Heart left ventricle (tissue), 16 donors: ENCODE measurements around the gene DNAAF8. TPM values are rescaled to one million over a fixed set of nuclear protein-coding genes. Genes with fewer than 3 reads are reported as not detected.

Source experiments
- ATAC-seq, 4 donors: fragments of 200-7000 bp; cut with Tn5 transposase; one replicate each; pipeline ENCODE4 v1.9.1; 2020 to 2022; ENCODE audit warnings: moderate library complexity in 4 of 4, mild to moderate bottlenecking in 3 of 4, moderate number of reproducible peaks in 1 of 4
- DNase-seq, 5 donors: peaks; one replicate each; pipeline ENCODE4 v3.0.0-alpha.2; 2020
- H3K27ac ChIP-seq, 12 donors: fragments of 200-600 bp; sonication (generic) in 4 of 12; one replicate each; pipeline versions ENCODE4 v1.5.0 to v1.8.0; 2016 to 2022; ENCODE audit warnings: mild to moderate bottlenecking in 2 of 12
- H3K27me3 ChIP-seq, 9 donors: fragments of 200-600 bp; sonication (generic) in 2 of 9; one replicate each; pipeline versions ENCODE4 v1.5.1 to v1.8.0; 2016 to 2022; ENCODE audit warnings: mild to moderate bottlenecking in 3 of 9
- H3K36me3 ChIP-seq, 9 donors: fragments of 200-600 bp; sonication (generic) in 2 of 9; one replicate each; pipeline versions ENCODE4 v1.5.0 to v1.8.0; 2018 to 2022; ENCODE audit warnings: mild to moderate bottlenecking in 2 of 9
- H3K4me1 ChIP-seq, 12 donors: fragments of 200-600 bp; sonication (generic) in 4 of 12; one replicate each; pipeline versions ENCODE4 v1.5.0 to v1.8.0; 2016 to 2022; ENCODE audit warnings: mild to moderate bottlenecking in 3 of 12
- H3K4me3 ChIP-seq, 12 donors: fragments of 200-600 bp; sonication (generic) in 4 of 12; one replicate each; pipeline versions ENCODE4 v1.5.0 to v1.8.0; 2017 to 2022; ENCODE audit warnings: mild to moderate bottlenecking in 9 of 12, moderate library complexity in 4 of 12
- H3K9me3 ChIP-seq, 12 donors: fragments of 200-600 bp; sonication (generic) in 4 of 12; one replicate each; pipeline versions ENCODE4 v1.5.0 to v1.8.0; 2016 to 2022; ENCODE audit warnings: mild to moderate bottlenecking in 1 of 12
- POLR2A ChIP-seq, 2 donors: fragments of 450-650 bp; IDR thresholded peaks; one replicate each; pipeline ENCODE4 v1.6.1; 2017; ENCODE audit warnings: antibody characterized with exemption in 2 of 2, mild to moderate bottlenecking in 2 of 2, moderate library complexity in 2 of 2
- WGBS, 4 donors: extraction: QIAGEN DNeasy Blood & Tissue Kit in 2 of 4; methylation state at CpG; one replicate each; pipeline versions ENCODE4 v1.1.5 to v1.1.7; 2013 to 2018; 5-methylcytosine and 5-hydroxymethylcytosine counted together
- intact Hi-C, 10 donors: fragments of 100-400 bp; cut with DNase I; formaldehyde crosslinking; loops; one replicate each; pipeline versions ENCODE4 v1.11.1 to v1.14.2; 2022
- polyA plus RNA-seq, 2 donors: library from polyadenylated mRNA; stranded (reverse); fragments of 200-250 nt; gene quantifications; one replicate each; pipeline ENCODE4 v1.2.3, GENCODE V29; 2013
- total RNA-seq, 9 donors: library from RNA; depleted of rRNA in 2 of 9; stranded (reverse); fragments of >200 nt in 2 of 9; fragmentation: NEBNext Ultra II Directional in 3 of 9; extraction: Animal tissue kit (Norgen Biotek cat#: 25700) in 3 of 9; gene quantifications; one replicate each; pipeline versions ENCODE4 v1.1.0 to v1.2.4, GENCODE V29; 2016 to 2023
- TF ChIP-seq, protein P1 (sequence below), 12 donors: fragments of 200-600 bp; sonication (generic) in 4 of 12; IDR thresholded peaks; one replicate each; pipeline versions ENCODE4 v1.5.0 to v1.8.0; 2018 to 2022; ENCODE audit warnings: antibody characterized with exemption in 12 of 12, mild to moderate bottlenecking in 5 of 12
- donor health status: ischemic (EF 13 %, LVEDD 7.1; RV severe dilation, severe dysfunction).
- donor health status: healthy with polysubstance abuse.
- donor health status: DM: no; HTN: yes; CAD: no.
- donor health status: DM: no; HTN: no; CAD: no.
- donor health status: ischemic (EF 25% LVEDD 6.9; RV normal size, moderate dysfunction).
- donor health status: ischemic (EF 25% LVEDD 5.7; RV mildly dilated, moderate dysfunction).
- donor health status: healthy.
- donor health status: DM: yes; HTN: yes; CAD: no.
- donor health status: ischemic (EF 35%, LVEDD 5.7; RV mildly dilated, moderate dysfunction).
- donor health status: nonischemic (EF 11% LVEDD 7.7; RV severe dilation, severe dysfunction).
- donor health status: DM: yes; HTN: yes; CAD: no.
- donor health status: PGD.
- donor health status: ischemic (EF 29% LVEDD 5.4; RV normal size, mild dysfunction).
- donor health status: nonischemic (EF 23%, LVEDD 6.1; RV moderate dilation, normal function).

The DNAAF8 gene
- total and polyA plus RNA-seq, 11 donors: 0.34 to 3.4 (median 0.91) TPM

DNA sequence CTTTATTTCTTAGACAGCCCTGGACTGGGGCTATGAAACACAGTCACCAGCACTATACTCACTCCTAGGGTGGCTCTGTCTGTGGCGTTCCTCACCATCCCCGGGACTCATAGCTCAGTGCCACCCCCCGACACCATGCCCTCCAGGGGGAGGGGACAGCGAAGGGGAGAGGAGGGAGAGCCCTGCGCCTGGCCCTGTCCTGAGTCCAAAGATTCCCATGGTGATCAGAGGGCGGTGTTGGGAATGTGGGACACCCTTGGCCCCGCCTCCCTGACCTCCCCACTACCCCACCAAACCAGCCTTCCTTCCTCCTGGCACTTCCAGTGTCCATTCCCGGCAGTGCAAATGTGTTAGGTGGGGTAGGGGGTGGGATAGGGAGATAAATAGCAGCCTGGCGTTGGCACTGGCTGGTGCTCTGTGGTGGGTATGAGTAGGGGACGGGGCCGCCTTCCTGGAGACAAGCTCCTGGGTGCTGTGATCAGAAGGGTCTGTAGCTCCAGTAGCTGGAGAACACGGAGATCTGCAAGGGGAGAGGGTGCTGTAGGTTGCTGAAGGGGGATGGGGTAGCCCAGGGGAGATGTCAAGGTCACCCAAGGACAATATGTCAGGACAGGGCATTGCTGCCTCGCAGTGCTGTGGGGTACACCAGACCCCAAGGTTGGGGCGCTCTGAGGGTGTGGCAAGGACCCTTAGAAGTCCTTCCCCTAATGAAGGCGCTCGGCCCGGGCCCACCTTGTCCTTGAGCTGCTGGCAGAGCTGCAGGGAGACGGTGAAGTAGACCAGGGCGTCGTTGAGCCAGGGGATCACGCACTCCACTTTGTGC is 62.9 kb downstream of the DNAAF8 start:
- H3K27me3 ChIP-seq: no peaks in the 10 kb centered on the region
- H3K27ac ChIP-seq: peak overlapping the region in 1 of 12 donors; percentile 3
- no peak for ATAC-seq
- H3K4me1 ChIP-seq: peaks cover 0 to 24% (median 15%) of the 10 kb centered on the region in 12 donors
- H3K4me3 ChIP-seq: no peak overlapping the region
- intact Hi-C loops: no loop called here
- DNase-seq: peak in 1 of 5 donors; percentile 13
- TF ChIP-seq POLR2A (IDR thresholded peaks at IDR 0.05): no peak
- TF ChIP-seq, protein P1, sequence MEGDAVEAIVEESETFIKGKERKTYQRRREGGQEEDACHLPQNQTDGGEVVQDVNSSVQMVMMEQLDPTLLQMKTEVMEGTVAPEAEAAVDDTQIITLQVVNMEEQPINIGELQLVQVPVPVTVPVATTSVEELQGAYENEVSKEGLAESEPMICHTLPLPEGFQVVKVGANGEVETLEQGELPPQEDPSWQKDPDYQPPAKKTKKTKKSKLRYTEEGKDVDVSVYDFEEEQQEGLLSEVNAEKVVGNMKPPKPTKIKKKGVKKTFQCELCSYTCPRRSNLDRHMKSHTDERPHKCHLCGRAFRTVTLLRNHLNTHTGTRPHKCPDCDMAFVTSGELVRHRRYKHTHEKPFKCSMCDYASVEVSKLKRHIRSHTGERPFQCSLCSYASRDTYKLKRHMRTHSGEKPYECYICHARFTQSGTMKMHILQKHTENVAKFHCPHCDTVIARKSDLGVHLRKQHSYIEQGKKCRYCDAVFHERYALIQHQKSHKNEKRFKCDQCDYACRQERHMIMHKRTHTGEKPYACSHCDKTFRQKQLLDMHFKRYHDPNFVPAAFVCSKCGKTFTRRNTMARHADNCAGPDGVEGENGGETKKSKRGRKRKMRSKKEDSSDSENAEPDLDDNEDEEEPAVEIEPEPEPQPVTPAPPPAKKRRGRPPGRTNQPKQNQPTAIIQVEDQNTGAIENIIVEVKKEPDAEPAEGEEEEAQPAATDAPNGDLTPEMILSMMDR (IDR thresholded peaks at IDR 0.05): no peak
- 86 to 89% (median 87%) methylated on average over 17 to 21 of the region's 21 CpGs for WGBS, 4 donors
- H3K36me3 ChIP-seq: peaks cover 0 to 33% (median 21%) of the 10 kb centered on the region in 9 donors
- no peaks in the 10 kb centered on the region for H3K9me3 ChIP-seq

DNA sequence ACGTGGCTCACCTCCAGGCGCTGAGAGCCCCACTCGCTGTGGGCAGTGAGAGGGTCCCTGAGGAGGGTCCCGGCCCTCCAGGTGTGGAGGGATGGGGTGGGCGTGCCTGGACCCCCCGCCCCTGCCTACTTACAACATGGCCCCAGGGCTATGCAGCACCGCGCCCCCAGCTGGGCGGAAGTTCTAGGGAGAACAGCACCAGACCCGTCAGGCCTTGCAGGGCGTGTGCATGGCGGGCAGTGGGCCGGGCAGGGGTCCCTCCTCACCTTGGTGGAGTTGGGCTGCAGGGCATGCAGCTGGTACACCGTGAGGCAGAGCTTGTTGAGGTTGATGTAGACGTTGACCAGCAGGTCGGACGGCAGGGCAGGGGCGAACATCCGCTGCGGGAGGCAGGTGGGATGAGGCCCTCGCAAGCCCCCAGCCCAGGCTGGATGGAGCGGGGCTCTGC is 63.5 kb downstream of the DNAAF8 start:
- DNase-seq: peak in 1 of 5 donors; percentile 18
- peaks cover 0 to 33% (median 21%) of the 10 kb centered on the region in 9 donors for H3K36me3 ChIP-seq

DNA sequence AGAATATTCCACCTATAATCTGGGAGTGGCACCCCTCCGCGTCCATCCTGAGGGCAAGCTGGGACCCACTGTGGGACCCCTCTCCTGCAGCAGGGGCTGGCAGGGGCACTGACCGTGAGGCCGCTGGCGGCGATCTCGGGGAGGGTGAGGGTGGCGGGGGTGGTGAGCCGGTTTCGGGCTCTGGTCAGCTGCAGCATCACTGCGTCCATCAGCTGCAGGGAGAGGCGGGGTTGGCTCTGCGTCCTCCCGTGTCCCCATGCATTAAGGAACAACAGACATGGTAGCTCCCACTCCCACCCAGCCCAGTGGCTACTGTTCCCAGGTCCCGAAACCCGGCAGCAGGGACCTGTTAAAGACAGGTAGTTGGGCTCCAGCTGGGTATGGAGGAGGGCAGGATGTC is 64.1 kb downstream of the DNAAF8 start:
- no peak overlapping the region for H3K4me3 ChIP-seq
- intact Hi-C loops: no loop called here
- H3K27ac ChIP-seq: no peak overlapping the region
- no peaks in the 10 kb centered on the region for H3K27me3 ChIP-seq
- TF ChIP-seq POLR2A (IDR thresholded peaks at IDR 0.05): no peak
- TF ChIP-seq, protein P1 (IDR thresholded peaks at IDR 0.05): no peak
- ATAC-seq (no peak), DNase-seq (no peak)
- WGBS, 4 donors: 93 to 98% (median 95%) methylated on average over 8 to 16 of the region's 16 CpGs
- H3K4me1 ChIP-seq: peaks cover 0 to 30% (median 20%) of the 10 kb centered on the region in 12 donors
- peaks cover 0 to 33% (median 21%) of the 10 kb centered on the region in 9 donors for H3K36me3 ChIP-seq
- no peaks in the 10 kb centered on the region for H3K9me3 ChIP-seq

More for the DNA sequence above, 63.5 kb downstream of the DNAAF8 start:
- no peaks in the 10 kb centered on the region for H3K9me3 ChIP-seq
- H3K4me3 ChIP-seq: no peak overlapping the region
- no peak for ATAC-seq
- H3K4me1 ChIP-seq: peaks cover 0 to 24% (median 15%) of the 10 kb centered on the region in 12 donors
- no peak for TF ChIP-seq POLR2A (IDR thresholded peaks at IDR 0.05)
- TF ChIP-seq, protein P1 (IDR thresholded peaks at IDR 0.05): no peak
- no peaks in the 10 kb centered on the region for H3K27me3 ChIP-seq
- no peak overlapping the region for H3K27ac ChIP-seq
- intact Hi-C loops: no loop called here
- 92 to 94% (median 93%) methylated on average over 3 to 22 of the region's 22 CpGs for WGBS, 4 donors

Other genes starting within 250 kb of the DNAAF8 start
- gene CDIP1, start 195.8 kb upstream of the DNAAF8 start, total RNA-seq: 10 to 100 TPM; 44.6 to 51.1 (median 46.4) TPM
- 10 to 100 TPM; 33.3 to 44.6 TPM for gene CDIP1, start 195.8 kb upstream of the DNAAF8 start, polyA plus RNA-seq
- gene C16orf96, start 178.2 kb upstream of the DNAAF8 start, total RNA-seq: under 1 TPM in 7 of 9 donors, not detected in 2; 0.05 to 0.19 (median 0.15) TPM
- under 1 TPM; 0.01 to 0.04 TPM for gene C16orf96, start 178.2 kb upstream of the DNAAF8 start, polyA plus RNA-seq
- 10 to 100 TPM in 8 of 9 donors, 1 to 10 TPM in 1; 9.1 to 38.9 (median 18.7) TPM for gene UBALD1, start 119.6 kb upstream of the DNAAF8 start, total RNA-seq
- 10 to 100 TPM; 23.7 to 33.9 TPM for gene UBALD1, start 119.6 kb upstream of the DNAAF8 start, polyA plus RNA-seq
- gene MGRN1, start 109.7 kb upstream of the DNAAF8 start, total RNA-seq: 10 to 100 TPM; 28.5 to 75.0 (median 42.0) TPM
- 10 to 100 TPM; 17.9 to 36.9 TPM for gene MGRN1, start 109.7 kb upstream of the DNAAF8 start, polyA plus RNA-seq
- gene NUDT16L1, start 41.0 kb upstream of the DNAAF8 start, total RNA-seq: 10 to 100 TPM; 33.1 to 65.2 (median 46.4) TPM
- gene NUDT16L1, start 41.0 kb upstream of the DNAAF8 start, polyA plus RNA-seq: 10 to 100 TPM; 47.5 to 51.0 TPM
- 10 to 100 TPM in 2 of 9 donors, 1 to 10 TPM in 7; 5.1 to 12.5 (median 8.6) TPM for gene ANKS3, start 266 bp upstream of the DNAAF8 start, total RNA-seq
- 10 to 100 TPM in 1 of 2 donors, 1 to 10 TPM in 1; 9.8 to 12.7 TPM for gene ANKS3, start 266 bp upstream of the DNAAF8 start, polyA plus RNA-seq
- gene ZNF500, start 32.6 kb downstream of the DNAAF8 start, total RNA-seq: 10 to 100 TPM in 1 of 9 donors, 1 to 10 TPM in 8; 4.8 to 11.6 (median 6.5) TPM
- gene ZNF500, start 32.6 kb downstream of the DNAAF8 start, polyA plus RNA-seq: 1 to 10 TPM; 5.7 to 7.1 TPM
- gene SEPTIN12, start 53.8 kb downstream of the DNAAF8 start, total RNA-seq: under 1 TPM in 1 of 9 donors, not detected in 8; 0.32 TPM
- not detected for gene SEPTIN12, start 53.8 kb downstream of the DNAAF8 start, polyA plus RNA-seq
- not detected for gene SMIM22, start 60.8 kb downstream of the DNAAF8 start, total RNA-seq
- gene SMIM22, start 60.8 kb downstream of the DNAAF8 start, polyA plus RNA-seq: not detected
- 100 to 1,000 TPM in 4 of 9 donors, 10 to 100 TPM in 5; 58.4 to 167 (median 95.0) TPM for gene ROGDI, start 68.1 kb downstream of the DNAAF8 start, total RNA-seq
- 100 to 1,000 TPM in 1 of 2 donors, 10 to 100 TPM in 1; 43.4 to 134 TPM for gene ROGDI, start 68.1 kb downstream of the DNAAF8 start, polyA plus RNA-seq
- 10 to 100 TPM; 54.3 to 96.6 (median 75.8) TPM for gene GLYR1, start 112.8 kb downstream of the DNAAF8 start, total RNA-seq
- gene GLYR1, start 112.8 kb downstream of the DNAAF8 start, polyA plus RNA-seq: 10 to 100 TPM; 51.3 to 67.2 TPM
- 10 to 100 TPM; 25.0 to 77.9 (median 32.7) TPM for gene UBN1, start 112.9 kb downstream of the DNAAF8 start, total RNA-seq
- gene UBN1, start 112.9 kb downstream of the DNAAF8 start, polyA plus RNA-seq: 10 to 100 TPM; 20.3 to 34.2 TPM
- gene PPL, start 202.6 kb downstream of the DNAAF8 start, total RNA-seq: 10 to 100 TPM in 3 of 9 donors, 1 to 10 TPM in 6; 6.4 to 23.8 (median 8.3) TPM
- gene PPL, start 202.6 kb downstream of the DNAAF8 start, polyA plus RNA-seq: 1 to 10 TPM; 4.3 to 5.1 TPM
- 10 to 100 TPM in 5 of 9 donors, 1 to 10 TPM in 4; 1.6 to 25.4 (median 11.6) TPM for gene SEC14L5, start 223.8 kb downstream of the DNAAF8 start, total RNA-seq
- 1 to 10 TPM in 1 of 2 donors, under 1 TPM in 1; 0.11 to 5.0 TPM for gene SEC14L5, start 223.8 kb downstream of the DNAAF8 start, polyA plus RNA-seq